H9 (cell line): ENCODE data around the gene SSBP1. TPM values are rescaled to one million over a fixed set of nuclear protein-coding genes. Genes with fewer than 3 reads are reported as not detected.

Experiments
- DNase-seq: peaks from one replicate; pipeline ENCODE4 v3.0.0-alpha.2; 2017
- H2AFZ ChIP-seq: one replicate; pipeline ENCODE4 v1.6.1; 2013; ENCODE audit warnings: mild to moderate bottlenecking, low read length, control low read depth, moderate library complexity
- H2AK5ac ChIP-seq: 2 replicates; pipeline ENCODE4 v1.6.1; 2013; ENCODE audit warnings: low read length, control low read depth, mixed read lengths; ENCODE audit not compliant: insufficient read length
- H2BK120ac ChIP-seq: one replicate; pipeline ENCODE4 v1.6.1; 2013; ENCODE audit warnings: low read depth, mild to moderate bottlenecking, low read length, control low read depth, inconsistent platforms; ENCODE audit not compliant: poor library complexity, severe bottlenecking
- H2BK12ac ChIP-seq: 2 replicates; pipeline ENCODE4 v1.6.1; 2013; ENCODE audit warnings: low read length, control low read depth, mixed read lengths, low read depth; ENCODE audit not compliant: insufficient read length
- H2BK15ac ChIP-seq: 2 replicates; pipeline ENCODE4 v1.6.1; 2013; ENCODE audit warnings: low read depth, low read length, control low read depth
- H2BK20ac ChIP-seq: one replicate; pipeline ENCODE4 v1.6.1; 2013; ENCODE audit warnings: low read depth, mild to moderate bottlenecking, low read length, control low read depth, inconsistent platforms; ENCODE audit not compliant: poor library complexity, severe bottlenecking
- H2BK5ac ChIP-seq: 2 replicates; pipeline ENCODE4 v1.6.1; 2013; ENCODE audit warnings: low read length, control low read depth, mixed read lengths; ENCODE audit not compliant: insufficient read length
- H3K14ac ChIP-seq: 2 replicates; pipeline ENCODE4 v1.6.1; 2013; ENCODE audit warnings: low read length, control low read depth; ENCODE audit not compliant: insufficient read depth
- H3K18ac ChIP-seq: 2 replicates; pipeline ENCODE4 v1.6.1; 2013; ENCODE audit warnings: low read depth, mild to moderate bottlenecking, mixed read lengths, low read length, control low read depth; ENCODE audit not compliant: insufficient read length
- H3K23ac ChIP-seq: 2 replicates; pipeline ENCODE4 v1.6.1; 2013; ENCODE audit warnings: low read length, control low read depth, mixed read lengths, low read depth; ENCODE audit not compliant: insufficient read length
- H3K23me2 ChIP-seq: 2 replicates; pipeline ENCODE4 v1.6.1; 2013; ENCODE audit warnings: low read depth, mild to moderate bottlenecking, mixed read lengths, low read length, control low read depth; ENCODE audit not compliant: insufficient read length, poor library complexity, severe bottlenecking
- H3K27ac ChIP-seq: 2 replicates; pipeline ENCODE4 v1.5.1; 2013; ENCODE audit warnings: low read length, control low read depth, mixed read lengths, low read depth; ENCODE audit not compliant: insufficient read length
- H3K27me3 ChIP-seq: 2 replicates; pipeline ENCODE4 v1.6.1; 2013; ENCODE audit warnings: low read length, control low read depth, inconsistent platforms; ENCODE audit not compliant: insufficient read depth
- H3K4ac ChIP-seq: 2 replicates; pipeline ENCODE4 v1.6.1; 2013; ENCODE audit warnings: low read depth, mild to moderate bottlenecking, control low read depth, inconsistent platforms, low read length, moderate library complexity
- H3K4me1 ChIP-seq: 2 replicates; pipeline ENCODE4 v1.6.1; 2013; ENCODE audit warnings: low read length, control low read depth, inconsistent platforms; ENCODE audit not compliant: insufficient read depth
- H3K4me2 ChIP-seq: 2 replicates; pipeline ENCODE4 v1.6.1; 2013; ENCODE audit warnings: low read length, control low read depth, mixed read lengths; ENCODE audit not compliant: insufficient read length, insufficient read depth
- H3K56ac ChIP-seq: 2 replicates; pipeline ENCODE4 v1.6.1; 2013; ENCODE audit warnings: low read depth, mild to moderate bottlenecking, mixed read lengths, low read length, control low read depth; ENCODE audit not compliant: insufficient read length
- H3K79me1 ChIP-seq: 2 replicates; pipeline ENCODE4 v1.6.1; 2013; ENCODE audit warnings: low read depth, mild to moderate bottlenecking, moderate library complexity, low read length, control low read depth, inconsistent platforms; ENCODE audit not compliant: insufficient read depth, poor library complexity, severe bottlenecking
- H3K79me2 ChIP-seq: 2 replicates; pipeline ENCODE4 v1.6.1; 2013; ENCODE audit warnings: low read length, control low read depth, inconsistent platforms; ENCODE audit not compliant: insufficient read depth
- H3K9ac ChIP-seq: 2 replicates; pipeline ENCODE4 v1.6.1; 2013; ENCODE audit warnings: low read length, control low read depth, mixed read lengths; ENCODE audit not compliant: insufficient read length; ENCODE audit errors: extremely low read depth
- H3K9me3 ChIP-seq: one replicate; pipeline ENCODE4 v1.6.1; 2013; ENCODE audit warnings: low read depth, low read length, inconsistent platforms; ENCODE audit not compliant: control insufficient read depth
- H3T11ph ChIP-seq: one replicate; pipeline ENCODE4 v1.6.1; 2013; ENCODE audit warnings: mild to moderate bottlenecking, low read length, control low read depth, inconsistent platforms
- H4K20me1 ChIP-seq: one replicate; pipeline ENCODE4 v1.6.1; 2013; ENCODE audit not compliant: control insufficient read depth, insufficient read length, insufficient read depth
- H4K5ac ChIP-seq: 2 replicates; pipeline ENCODE4 v1.6.1; 2013; ENCODE audit warnings: low read depth, mild to moderate bottlenecking, mixed read lengths, low read length, control low read depth; ENCODE audit not compliant: insufficient read length
- H4K8ac ChIP-seq: replicated peaks from 2 replicates; pipeline ENCODE4 v1.6.1; 2013; ENCODE audit warnings: low read length, control low read depth, mixed read lengths, low read depth; ENCODE audit not compliant: insufficient read length
- H4K91ac ChIP-seq: 2 replicates; pipeline ENCODE4 v1.6.1; 2013; ENCODE audit warnings: low read depth, mild to moderate bottlenecking, moderate library complexity, mixed read lengths, low read length, control low read depth; ENCODE audit not compliant: insufficient read length
- H3K27ac Mint-ChIP-seq, 3 experiments: 2 replicates in 2 of 3; 3 replicates in 1 of 3; pipeline ENCODE4 v1.8.0; 2020 to 2021; ENCODE audit warnings: mixed read lengths in 3 of 3, mild to moderate bottlenecking in 1 of 3, moderate library complexity in 1 of 3
- H3K27me3 Mint-ChIP-seq: 2 replicates; pipeline ENCODE4 v1.8.0; 2021; ENCODE audit warnings: low read depth, mild to moderate bottlenecking, moderate library complexity, mixed read lengths
- H3K36me3 Mint-ChIP-seq, 3 experiments: 2 replicates in 2 of 3; 3 replicates in 1 of 3; pipeline ENCODE4 v1.8.0; 2020 to 2021; ENCODE audit warnings: low read depth in 3 of 3, mixed read lengths in 3 of 3; ENCODE audit not compliant: insufficient read depth in 1 of 3
- H3K4me1 Mint-ChIP-seq, 2 experiments: 2 replicates each; pipeline ENCODE4 v1.8.0; 2020; ENCODE audit warnings: mixed read lengths in 2 of 2
- H3K4me3 Mint-ChIP-seq, 2 experiments: 2 replicates in 1 of 2; 3 replicates in 1 of 2; pipeline ENCODE4 v1.8.0; 2020 to 2021; ENCODE audit warnings: mild to moderate bottlenecking in 2 of 2, mixed read lengths in 2 of 2, moderate library complexity in 1 of 2
- H3K9me3 Mint-ChIP-seq, 2 experiments: 2 replicates in 1 of 2; 3 replicates in 1 of 2; pipeline ENCODE4 v1.8.0; 2020; ENCODE audit warnings: mild to moderate bottlenecking in 2 of 2, mixed read lengths in 2 of 2, moderate library complexity in 1 of 2
- WGBS: extraction: QIAGEN DNeasy Blood & Tissue Kit; methylation state at CpG from one replicate; pipeline ENCODE4 v1.1.7; 2013; ENCODE audit warnings: missing lambda C conversion rate, low lambda C conversion rate, mixed read lengths; ENCODE audit not compliant: insufficient read length; ENCODE audit errors: extremely low coverage; 5-methylcytosine and 5-hydroxymethylcytosine counted together
- total RNA-seq: library from RNA; stranded (reverse); gene quantifications from 2 replicates; pipeline ENCODE4 v1.2.1, GENCODE V29; 2021
- TF ChIP-seq, protein P1 (sequence below): fragments of 200-600 bp; sonication (generic); conservative IDR thresholded peaks from 3 replicates; pipeline ENCODE4 v1.8.0; 2021; ENCODE audit warnings: antibody characterized with exemption, mild to moderate bottlenecking

The SSBP1 gene
- total RNA-seq, 1 experiment from 2014 or later = 266 TPM

GRCh38 chr7:141731476-141732149 is 6.5 kb upstream of the SSBP1 start:
- no peaks in the 10 kb centered on the region for H3K27me3 ChIP-seq
- Mint-ChIP-seq H3K27ac (peak overlapping the region in 1 of 3 experiments; percentile 71; a peak in 1 of 7 replicates), H3K27me3 (no peaks in the 10 kb centered on the region), H3K36me3 (no peaks in the 10 kb centered on the region), H3K4me1 (peaks cover 0 to 4% of the 10 kb centered on the region in 2 experiments; a peak in 3 of 4 replicates), H3K9me3 (no peaks in the 10 kb centered on the region), H3K4me3 (no peak overlapping the region)
- H2BK12ac ChIP-seq = no peak overlapping the region
- no peak overlapping the region for H2BK15ac ChIP-seq
- WGBS = no CpG with 5 or more reads among the region's 24 CpGs
- no peak overlapping the region for H2AK5ac ChIP-seq
- no peak overlapping the region for H4K8ac ChIP-seq
- H3K23ac ChIP-seq = no peak overlapping the region
- H3K56ac ChIP-seq = no peak overlapping the region
- no peaks in the 10 kb centered on the region for H3K23me2 ChIP-seq
- H4K91ac ChIP-seq = no peak overlapping the region
- DNase-seq = no peak
- no peak overlapping the region for H2BK20ac ChIP-seq
- H3K79me2 ChIP-seq = no peaks in the 10 kb centered on the region
- H3K79me1 ChIP-seq = no peaks in the 10 kb centered on the region
- no peak overlapping the region for H3K18ac ChIP-seq
- H2BK120ac ChIP-seq = no peak overlapping the region
- H3K9me3 ChIP-seq = no peaks in the 10 kb centered on the region
- no peaks in the 10 kb centered on the region for H3K4me1 ChIP-seq
- no peak overlapping the region for H3K4ac ChIP-seq
- H3K27ac ChIP-seq = no peak overlapping the region
- H4K5ac ChIP-seq = no peak overlapping the region
- TF ChIP-seq, protein P1, sequence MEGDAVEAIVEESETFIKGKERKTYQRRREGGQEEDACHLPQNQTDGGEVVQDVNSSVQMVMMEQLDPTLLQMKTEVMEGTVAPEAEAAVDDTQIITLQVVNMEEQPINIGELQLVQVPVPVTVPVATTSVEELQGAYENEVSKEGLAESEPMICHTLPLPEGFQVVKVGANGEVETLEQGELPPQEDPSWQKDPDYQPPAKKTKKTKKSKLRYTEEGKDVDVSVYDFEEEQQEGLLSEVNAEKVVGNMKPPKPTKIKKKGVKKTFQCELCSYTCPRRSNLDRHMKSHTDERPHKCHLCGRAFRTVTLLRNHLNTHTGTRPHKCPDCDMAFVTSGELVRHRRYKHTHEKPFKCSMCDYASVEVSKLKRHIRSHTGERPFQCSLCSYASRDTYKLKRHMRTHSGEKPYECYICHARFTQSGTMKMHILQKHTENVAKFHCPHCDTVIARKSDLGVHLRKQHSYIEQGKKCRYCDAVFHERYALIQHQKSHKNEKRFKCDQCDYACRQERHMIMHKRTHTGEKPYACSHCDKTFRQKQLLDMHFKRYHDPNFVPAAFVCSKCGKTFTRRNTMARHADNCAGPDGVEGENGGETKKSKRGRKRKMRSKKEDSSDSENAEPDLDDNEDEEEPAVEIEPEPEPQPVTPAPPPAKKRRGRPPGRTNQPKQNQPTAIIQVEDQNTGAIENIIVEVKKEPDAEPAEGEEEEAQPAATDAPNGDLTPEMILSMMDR = no peak
- H3K9ac ChIP-seq = no peak overlapping the region
- H2BK5ac ChIP-seq = no peak overlapping the region
- no peak overlapping the region for H3K4me2 ChIP-seq
- no peak overlapping the region; the same call in 1 of the 2 replicates for H3K14ac ChIP-seq
- no peaks in the 10 kb centered on the region for H4K20me1 ChIP-seq
- no peak overlapping the region for H2AFZ ChIP-seq
- H3T11ph ChIP-seq = no peak overlapping the region
